Measurements from ENCODE around the gene PRDM11. TPM values are rescaled to one million over a fixed set of nuclear protein-coding genes. Genes with fewer than 3 reads are reported as not detected.

PRDM11 gene
- total RNA-seq, 4 donors from 2014 or later, result 29.5 to 43.2 (median 33.5) TPM

- H3K27me3 ChIP-seq, result peaks cover 0 to 56% (median 0%) of the 10 kb centered on the region in 4 donors
- no peak for DNase-seq (ENCODE audit: extremely low spot score)
- no peak overlapping the region for H3K4me3 ChIP-seq
- H3K9me3 ChIP-seq, result no peaks in the 10 kb centered on the region
- no peaks in the 10 kb centered on the region for H3K36me3 ChIP-seq
- no peaks in the 10 kb centered on the region for H3K4me1 ChIP-seq
- WGBS, result 69% methylated on average over 9 of the region's 14 CpGs
- TF ChIP-seq POLR2A (IDR thresholded peaks at IDR 0.05; ENCODE audit: low read depth) (no peak), CTCF (IDR thresholded peaks at IDR 0.05) (no peak), EP300 (IDR thresholded peaks at IDR 0.05) (no peak), POLR2AphosphoS5 (IDR thresholded peaks at IDR 0.05) (no peak)
- no peak overlapping the region for H3K27ac ChIP-seq (replicated peaks in 1 of 4)
- intact Hi-C loops (cut with DNase I), result no loop called here
Observed at GRCh38 chr11:45267052-45267451, 120.6 kb downstream of the PRDM11 start.

GRCh38 chr11:45267652-45268299, 121.3 kb downstream of the PRDM11 start:
- no peaks in the 10 kb centered on the region for H3K9me3 ChIP-seq
- 82% methylated on average over 13 of the region's 13 CpGs for WGBS
- intact Hi-C loops (cut with DNase I), result no loop called here
- no peak overlapping the region for H3K27ac ChIP-seq (replicated peaks in 1 of 4)
- DNase-seq (ENCODE audit: extremely low spot score), result no peak
- H3K4me3 ChIP-seq, result no peak overlapping the region
- H3K36me3 ChIP-seq, result no peaks in the 10 kb centered on the region
- H3K27me3 ChIP-seq, result peaks cover 0 to 50% (median 0%) of the 10 kb centered on the region in 4 donors
- H3K4me1 ChIP-seq, result no peaks in the 10 kb centered on the region
- TF ChIP-seq POLR2AphosphoS5 (IDR thresholded peaks at IDR 0.05) (no peak), CTCF (IDR thresholded peaks at IDR 0.05) (no peak), POLR2A (IDR thresholded peaks at IDR 0.05; ENCODE audit: low read depth) (no peak), EP300 (IDR thresholded peaks at IDR 0.05) (no peak)

GRCh38 chr11:45269678-45270077, 123.2 kb downstream of the PRDM11 start:
- intact Hi-C loops (cut with DNase I), result no loop called here
- TF ChIP-seq POLR2A (IDR thresholded peaks at IDR 0.05; ENCODE audit: low read depth), result no peak
- TF ChIP-seq CTCF (IDR thresholded peaks at IDR 0.05), result no peak
- TF ChIP-seq POLR2AphosphoS5 (IDR thresholded peaks at IDR 0.05), result no peak
- TF ChIP-seq EP300 (IDR thresholded peaks at IDR 0.05), result no peak
- no peak for DNase-seq (ENCODE audit: extremely low spot score)
- no peaks in the 10 kb centered on the region for H3K36me3 ChIP-seq
- no peak overlapping the region for H3K27ac ChIP-seq (replicated peaks in 1 of 4)
- no peaks in the 10 kb centered on the region for H3K4me1 ChIP-seq
- no peaks in the 10 kb centered on the region for H3K9me3 ChIP-seq
- H3K4me3 ChIP-seq, result no peak overlapping the region
- peaks cover 0 to 36% (median 0%) of the 10 kb centered on the region in 4 donors for H3K27me3 ChIP-seq

DNA sequence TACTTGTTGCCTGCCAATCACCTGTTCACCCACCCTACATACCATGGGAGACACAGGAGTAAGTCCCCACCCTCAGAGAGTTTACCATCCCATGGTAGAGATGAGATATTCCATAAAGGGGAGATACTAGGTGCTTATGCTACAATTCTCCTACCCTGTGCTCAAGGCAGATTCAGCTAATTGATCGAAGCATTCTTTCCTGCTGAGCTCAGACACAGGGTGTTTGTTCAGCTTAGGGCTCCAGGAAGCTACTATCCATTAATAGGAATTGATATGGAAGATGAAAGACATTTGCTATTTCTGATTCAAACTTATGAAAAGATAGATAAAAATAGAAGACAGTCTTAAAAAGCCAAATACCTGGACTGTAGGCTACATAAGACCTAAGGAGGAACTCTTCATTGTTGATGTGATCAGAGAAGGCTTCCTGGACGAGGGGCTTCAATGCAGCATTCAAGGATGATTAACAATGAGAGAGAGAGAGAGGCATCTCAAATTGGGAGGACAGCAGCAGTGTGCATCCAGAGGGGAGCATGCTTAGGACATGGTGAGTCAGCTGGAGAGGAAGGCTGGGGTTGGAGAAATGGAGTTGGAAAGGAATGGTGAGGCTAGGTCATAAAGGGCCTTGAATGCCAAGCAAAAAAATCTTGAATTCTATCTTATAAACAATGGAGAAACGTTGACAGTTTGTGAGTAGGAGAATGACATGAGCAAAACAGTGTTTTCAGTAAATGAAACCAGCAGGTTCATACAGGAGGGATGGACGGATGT, 124.7 kb downstream of the PRDM11 start:
- intact Hi-C loops (cut with DNase I), result no loop called here
- Histone ChIP-seq H3K27ac (replicated peaks in 1 of 4) (no peak overlapping the region), H3K27me3 (peaks cover 0 to 41% (median 0%) of the 10 kb centered on the region in 4 donors), H3K36me3 (no peaks in the 10 kb centered on the region), H3K4me3 (no peak overlapping the region), H3K9me3 (no peaks in the 10 kb centered on the region), H3K4me1 (no peaks in the 10 kb centered on the region)
- 71% methylated on average over 4 of the region's 4 CpGs for WGBS
- DNase-seq (ENCODE audit: extremely low spot score), result no peak
- no peak for TF ChIP-seq EP300 (IDR thresholded peaks at IDR 0.05)
- TF ChIP-seq POLR2A (IDR thresholded peaks at IDR 0.05; ENCODE audit: low read depth), result no peak
- no peak for TF ChIP-seq POLR2AphosphoS5 (IDR thresholded peaks at IDR 0.05)
- no peak for TF ChIP-seq CTCF (IDR thresholded peaks at IDR 0.05)
